ENCODE measurements around the gene BTRC. TPM values are rescaled to one million over a fixed set of nuclear protein-coding genes. Genes with fewer than 3 reads are reported as not detected.

BTRC gene
- polyA plus RNA-seq, 2 of the 4 experiments (the other 2 are of a cell fraction), result 8.0 to 23.1 TPM

GRCh38 chr10:101310529-101311184, 43.3 kb upstream of the BTRC start:
- DNase-seq (ENCODE audit: low read depth in 1 of 2, low spot score in 1 of 2), result no peak
- Histone ChIP-seq H3K27ac (no peak overlapping the region), H3K9me3 (no peaks in the 10 kb centered on the region), H3K4me1 (no peaks in the 10 kb centered on the region), H3K4me3 (no peak overlapping the region), H3K4me2 (no peak overlapping the region)
- WGBS (ENCODE audit: missing lambda C conversion rate), result 75% methylated on average over 22 of the region's 25 CpGs
- TF ChIP-seq NR3C1 (IDR thresholded peaks at IDR 0.05) (no peak), RNF2 (IDR thresholded peaks at IDR 0.05; ENCODE audit: borderline replicate concordance, low read depth) (no peak), RFX5 (IDR thresholded peaks at IDR 0.05) (no peak), NFE2L2 (conservative IDR thresholded peaks at IDR 0.05; ENCODE audit: low read length) (no peak), CBX8 (IDR thresholded peaks at IDR 0.05) (no peak), RAD21 (conservative IDR thresholded peaks at IDR 0.05 in 1 of 2, IDR thresholded peaks at IDR 0.05 in 1 of 2) (no peak), BHLHE40 (IDR thresholded peaks at IDR 0.05; ENCODE audit: low read depth, low read length) (no peak), PHF8 (IDR thresholded peaks at IDR 0.05; ENCODE audit: borderline replicate concordance, low read depth) (no peak), BCL3 (IDR thresholded peaks at IDR 0.05) (no peak), JUN (IDR thresholded peaks at IDR 0.05) (no peak), KDM5A (IDR thresholded peaks at IDR 0.05) (no peak), USF2 (IDR thresholded peaks at IDR 0.05) (no peak), PBX3 (IDR thresholded peaks at IDR 0.05) (no peak), POLR2AphosphoS2 (conservative IDR thresholded peaks at IDR 0.05; ENCODE audit: low read length) (no peak), CTCF (IDR thresholded peaks at IDR 0.05) (no peak), REST (IDR thresholded peaks at IDR 0.05) (no peak), ZNF302 (CRISPR knock-in tag; IDR thresholded peaks at IDR 0.05) (no peak), HMGXB4 (CRISPR knock-in tag; IDR thresholded peaks at IDR 0.05; ENCODE audit: borderline replicate concordance) (no peak), CEBPB (IDR thresholded peaks at IDR 0.05) (no peak)
- no peak for FAIRE-seq
- ATAC-seq, result no peak
- POLR2A ChIA-PET, result no interaction called here
- CTCF ChIA-PET, result interaction anchor here (0.7 to 4.3 kb wide), 7 partner anchors 9 to 259 kb away, joined by 3 to 17 read pairs (median 4); no protein-coding TSS in a partner anchor

Data from A549 (cell line).